H1 (cell line): Measurements from ENCODE around the gene EXT2. TPM values are rescaled to one million over a fixed set of nuclear protein-coding genes. Genes with fewer than 3 reads are reported as not detected.
A peak's percentile ranks its signal among the peaks of the same experiment; 100 is the strongest.

Experiments
- CTCF ChIA-PET: fragments of 300-600 bp; sonication (Branson Sonifier 250); formaldehyde crosslinking; loops from one replicate; lab custom pipeline; 2021; ENCODE audit not compliant: partially characterized antibody; lab: Charles Lee
- POLR2A ChIA-PET: fragments of 300-600 bp; sonication (Branson Sonifier 250); formaldehyde crosslinking; loops from one replicate; lab custom pipeline; 2021; ENCODE audit warnings: inconsistent platforms; ENCODE audit not compliant: partially characterized antibody; lab: Charles Lee
- DNase-seq, 2 experiments: peaks; one replicate each; pipeline versions ENCODE4 v3.0.0 to v3.0.0-alpha.2; 2010 to 2022; ENCODE audit warnings: low spot score in 2 of 2, low read depth in 1 of 2, mixed read lengths in 1 of 2
- FAIRE-seq: peaks from 2 replicates; lab custom pipeline; 2011; peaks lifted over from hg19 to GRCh38; lab: Jason Lieb, UNC
- H2AFZ ChIP-seq: 2 replicates; pipeline ENCODE4 v1.8.1; 2012; ENCODE audit warnings: low read length, inconsistent platforms
- H2AK5ac ChIP-seq: 2 replicates; pipeline ENCODE4 v1.6.1; 2013; ENCODE audit warnings: low read depth, low read length
- H2BK120ac ChIP-seq: replicated peaks from 2 replicates; pipeline ENCODE3; 2013; ENCODE audit warnings: low read depth, low read length, inconsistent platforms
- H2BK12ac ChIP-seq: 2 replicates; pipeline ENCODE4 v1.6.1; 2013; ENCODE audit warnings: low read depth, low read length
- H2BK15ac ChIP-seq: 2 replicates; pipeline ENCODE4 v1.6.1; 2013; ENCODE audit warnings: low read length
- H2BK20ac ChIP-seq: 2 replicates; pipeline ENCODE4 v1.6.1; 2013; ENCODE audit warnings: low read length
- H2BK5ac ChIP-seq: 2 replicates; pipeline ENCODE4 v1.6.1; 2013; ENCODE audit warnings: low read depth, low read length
- H3K14ac ChIP-seq: 2 replicates; pipeline ENCODE4 v1.6.1; 2013; ENCODE audit warnings: inconsistent platforms; ENCODE audit not compliant: insufficient read length
- H3K18ac ChIP-seq: 2 replicates; pipeline ENCODE4 v1.6.1; 2013; ENCODE audit warnings: low read length; ENCODE audit errors: extremely low read depth
- H3K23ac ChIP-seq: 2 replicates; pipeline ENCODE4 v1.6.1; 2013; ENCODE audit warnings: inconsistent platforms; ENCODE audit not compliant: insufficient read length
- H3K23me2 ChIP-seq: 2 replicates; pipeline ENCODE4 v1.6.1; 2013; ENCODE audit warnings: low read depth, low read length
- H3K27ac ChIP-seq: 2 replicates; pipeline ENCODE4 v1.6.1; 2011; ENCODE audit warnings: low read depth, low read length, inconsistent platforms
- H3K27me3 ChIP-seq, 4 experiments: replicated peaks in 1 of 4; 1 replicate in 1 of 4; 2 replicates in 3 of 4; pipeline versions ENCODE4 v1.6.1 to v1.8.1; 2011 to 2013; ENCODE audit warnings: low read length in 3 of 4, mild to moderate bottlenecking in 3 of 4, inconsistent platforms in 2 of 4, mixed read lengths in 2 of 4, moderate library complexity in 1 of 4; ENCODE audit not compliant: control insufficient read depth in 3 of 4, insufficient read depth in 3 of 4; ENCODE audit errors: extremely low read depth in 1 of 4
- H3K36me3 ChIP-seq, 4 experiments: 2 replicates each; pipeline versions ENCODE4 v1.6.1 to v1.8.1; 2011 to 2013; ENCODE audit warnings: mild to moderate bottlenecking in 4 of 4, low read length in 3 of 4, moderate library complexity in 2 of 4, control low read depth in 1 of 4, inconsistent platforms in 1 of 4; ENCODE audit not compliant: insufficient read depth in 4 of 4, control insufficient read depth in 2 of 4
- H3K4ac ChIP-seq: replicated peaks from 2 replicates; pipeline ENCODE3; 2013; ENCODE audit warnings: low read length, low read depth, mixed read lengths, inconsistent platforms; ENCODE audit not compliant: insufficient read length
- H3K4me1 ChIP-seq, 4 experiments: replicated peaks in 1 of 4; 1 replicate in 1 of 4; 2 replicates in 3 of 4; pipeline versions ENCODE4 v1.6.1 to v1.8.1; 2011 to 2013; ENCODE audit warnings: low read length in 3 of 4, inconsistent platforms in 2 of 4, mixed read lengths in 1 of 4; ENCODE audit not compliant: insufficient read depth in 4 of 4, control insufficient read depth in 3 of 4
- H3K4me2 ChIP-seq, 2 experiments: 2 replicates each; pipeline versions ENCODE4 v1.6.1 to v1.8.1; 2011 to 2013; ENCODE audit warnings: low read depth in 2 of 2, low read length in 2 of 2, control low read depth in 1 of 2, inconsistent platforms in 1 of 2, mild to moderate bottlenecking in 1 of 2; ENCODE audit not compliant: insufficient read depth in 1 of 2
- H3K4me3 ChIP-seq, 4 experiments: fragments of 200-600, 300-600 bp in 1 of 4; sonication (generic), shearing (Covaris generic), sonication (Bioruptor Twin) in 1 of 4; 2 replicates each; pipeline versions ENCODE4 v1.5.1 to v1.8.1; 2011 to 2016; ENCODE audit warnings: low read length in 4 of 4, low read depth in 3 of 4, control low read depth in 2 of 4, inconsistent platforms in 2 of 4, mild to moderate bottlenecking in 2 of 4, mixed read lengths in 1 of 4, moderate library complexity in 1 of 4; ENCODE audit not compliant: insufficient read depth in 2 of 4; ENCODE audit errors: extremely low read depth in 1 of 4
- H3K56ac ChIP-seq: replicated peaks from 2 replicates; pipeline ENCODE3; 2013; ENCODE audit warnings: low read depth, mild to moderate bottlenecking, mixed read lengths, low read length, inconsistent platforms; ENCODE audit not compliant: insufficient read length
- H3K79me1 ChIP-seq: 2 replicates; pipeline ENCODE4 v1.6.1; 2013; ENCODE audit warnings: low read depth, low read length, control low read depth
- H3K79me2 ChIP-seq, 2 experiments: 2 replicates each; pipeline versions ENCODE4 v1.6.1 to v1.8.1; 2012 to 2013; ENCODE audit warnings: low read length in 2 of 2, mild to moderate bottlenecking in 2 of 2, inconsistent platforms in 1 of 2; ENCODE audit not compliant: insufficient read depth in 2 of 2, control insufficient read depth in 1 of 2
- H3K9ac ChIP-seq, 4 experiments: replicated peaks in 1 of 4; 1 replicate in 1 of 4; 2 replicates in 3 of 4; pipeline versions ENCODE4 v1.6.1 to v1.8.1; 2011 to 2013; ENCODE audit warnings: low read depth in 3 of 4, low read length in 3 of 4, control low read depth in 2 of 4, mild to moderate bottlenecking in 2 of 4, moderate library complexity in 2 of 4, inconsistent platforms in 1 of 4; ENCODE audit errors: extremely low read depth in 1 of 4
- H3K9me3 ChIP-seq, 2 experiments: 2 replicates each; pipeline versions ENCODE4 v1.6.1 to v1.8.1; 2012 to 2013; ENCODE audit warnings: mild to moderate bottlenecking in 2 of 2, moderate library complexity in 2 of 2, control low read depth in 1 of 2, inconsistent platforms in 1 of 2, low read depth in 1 of 2, low read length in 1 of 2, mixed read lengths in 1 of 2; ENCODE audit not compliant: insufficient read depth in 2 of 2
- H4K20me1 ChIP-seq, 2 experiments: replicated peaks in 1 of 2; 2 replicates each; pipeline versions ENCODE3 to v1.8.1; 2011 to 2013; ENCODE audit warnings: inconsistent platforms in 2 of 2, low read length in 2 of 2, mild to moderate bottlenecking in 1 of 2; ENCODE audit not compliant: insufficient read depth in 2 of 2, control insufficient read depth in 1 of 2
- H4K5ac ChIP-seq: 2 replicates; pipeline ENCODE4 v1.6.1; 2013; ENCODE audit warnings: low read length, low read depth, mixed read lengths, inconsistent platforms; ENCODE audit not compliant: insufficient read length
- H4K8ac ChIP-seq: 2 replicates; pipeline ENCODE4 v1.8.0; 2013; ENCODE audit warnings: mild to moderate bottlenecking, moderate library complexity, low read length, inconsistent platforms; ENCODE audit not compliant: insufficient read depth; ENCODE audit errors: extremely low read depth
- H4K91ac ChIP-seq: replicated peaks from 2 replicates; pipeline ENCODE3; 2013; ENCODE audit warnings: low read length, mixed read lengths, inconsistent platforms; ENCODE audit not compliant: insufficient read length
- ASH2L ChIP-seq: fragments of 200-600, 300-600 bp; sonication (generic); IDR thresholded peaks from one replicate; pipeline ENCODE4 v1.7.1; 2017; ENCODE audit warnings: low read length
- ATF2 ChIP-seq: IDR thresholded peaks from 2 replicates; pipeline ENCODE4 v1.6.1; 2012; ENCODE audit warnings: low read length, inconsistent platforms
- BCL11A ChIP-seq, 2 experiments: IDR thresholded peaks; one replicate each; pipeline ENCODE4 v1.6.1; 2011; ENCODE audit warnings: low read depth in 2 of 2, low read length in 2 of 2, mild to moderate bottlenecking in 2 of 2
- CEBPB ChIP-seq: IDR thresholded peaks from 2 replicates; pipeline ENCODE4 v1.6.1; 2012; ENCODE audit warnings: low read depth, low read length
- FOSL1 ChIP-seq: IDR thresholded peaks from 2 replicates; pipeline ENCODE4 v1.6.1; 2011; ENCODE audit warnings: mild to moderate bottlenecking, low read depth, low read length, moderate library complexity; ENCODE audit not compliant: insufficient read depth
- JUN ChIP-seq: IDR thresholded peaks from 2 replicates; pipeline ENCODE4 v1.6.1; 2011; ENCODE audit warnings: low read depth, mild to moderate bottlenecking, improper control_type of control experiment, low read length
- POLR2A ChIP-seq, 2 experiments: IDR thresholded peaks; 1 replicate in 1 of 2; 2 replicates in 1 of 2; pipeline ENCODE4 v1.6.1; 2011; ENCODE audit warnings: low read depth in 2 of 2, low read length in 2 of 2, mild to moderate bottlenecking in 2 of 2; ENCODE audit errors: control extremely low read depth in 1 of 2
- POLR2AphosphoS5 ChIP-seq: IDR thresholded peaks from 2 replicates; pipeline ENCODE4 v1.6.1; 2011; ENCODE audit warnings: low read depth, low read length
- POU5F1 ChIP-seq: IDR thresholded peaks from 2 replicates; pipeline ENCODE4 v1.6.1; 2011; ENCODE audit warnings: low read depth, mild to moderate bottlenecking, low read length, moderate library complexity
- SRF ChIP-seq: IDR thresholded peaks from 2 replicates; pipeline ENCODE4 v1.6.1; 2011; ENCODE audit warnings: mild to moderate bottlenecking, low read depth, low read length, moderate library complexity
- TBP ChIP-seq: IDR thresholded peaks from 2 replicates; pipeline ENCODE4 v1.6.1; 2011; ENCODE audit warnings: low read depth, low read length, improper control_type of control experiment
- USF2 ChIP-seq: IDR thresholded peaks from 2 replicates; pipeline ENCODE4 v1.6.1; 2011; ENCODE audit warnings: low read length, improper control_type of control experiment
- WGBS, 2 experiments: shearing (Covaris generic) in 1 of 2; methylation state at CpG; one replicate each; pipeline versions ENCODE4 v1.1.6 to v1.1.7; 2013 to 2015; ENCODE audit warnings: low lambda C conversion rate in 2 of 2, mixed read lengths in 2 of 2, inconsistent platforms in 1 of 2, low coverage in 1 of 2, missing lambda C conversion rate in 1 of 2; ENCODE audit not compliant: insufficient replicate concordance in 2 of 2, insufficient coverage in 1 of 2, insufficient read length in 1 of 2; ENCODE audit errors: extremely low coverage in 1 of 2, missing lambda C conversion rate in 1 of 2; 5-methylcytosine and 5-hydroxymethylcytosine counted together
- polyA plus RNA-seq, 7 experiments: library from polyadenylated mRNA; depleted of rRNA in 3 of 7; stranded (reverse) in 5 of 7; unstranded in 2 of 7; fragments of >200 nt in 5 of 7; fragments of 200-250 nt in 2 of 7; gene quantifications; 1 replicate in 5 of 7; 2 replicates in 1 of 7; 4 replicates in 1 of 7; pipeline versions ENCODE4 v1.2.1 to v1.2.3, GENCODE V29; 2011 to 2013; ENCODE audit warnings: missing spikeins in 2 of 7, mixed read lengths in 2 of 7
- total RNA-seq: library from RNA; stranded (reverse); fragmentation: NEBNext Ultra II Directional; extraction: Animal tissue kit (Norgen Biotek cat#: 25700); gene quantifications from 2 replicates; pipeline ENCODE4 v1.2.1, GENCODE V29; 2021

The EXT2 gene
- total and polyA plus RNA-seq, 2 of the 8 experiments (the other 6 are each of a cell fraction or from before 2014, with no cell fraction given): 29.8 to 42.8 TPM

DNA sequence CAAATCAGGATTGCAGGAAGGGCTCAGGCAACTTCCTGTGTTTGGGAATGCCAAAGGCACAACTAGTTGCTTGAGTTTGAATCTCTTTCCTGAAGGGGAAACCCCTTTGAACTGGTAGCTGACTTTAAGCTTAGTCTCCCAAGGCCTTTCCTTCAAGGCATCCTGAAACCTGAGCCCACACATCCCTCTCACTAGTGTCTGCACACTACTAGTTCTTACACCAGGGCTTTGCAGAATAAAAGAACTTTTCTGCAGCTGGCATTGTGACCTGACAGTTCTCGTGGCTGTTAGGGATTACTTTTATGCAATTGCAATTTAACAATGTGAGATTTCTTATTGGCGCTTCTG lies 95.4 kb downstream of the EXT2 start:
- CTCF ChIA-PET: interaction anchor here (0.5 to 3.1 kb wide), 6 partner anchors 12 to 63 kb away, joined by 3 to 13 read pairs (median 4); no protein-coding TSS in a partner anchor

More for the DNA sequence above, 95.4 kb downstream of the EXT2 start:
- H3K56ac ChIP-seq: no peak overlapping the region
- no peak overlapping the region for H2AFZ ChIP-seq
- DNase-seq (no peak), FAIRE-seq (peak; percentile 89)
- no peak overlapping the region for H4K91ac ChIP-seq
- WGBS, 2 experiments: 81% methylated on average over 2 of the region's 2 CpGs; no CpG with 5 or more reads in 1 of the 2 experiments
- no peak overlapping the region for H2BK120ac ChIP-seq
- H3K9ac ChIP-seq: no peak overlapping the region
- TF ChIP-seq CEBPB: no peak
- no peak for TF ChIP-seq TBP
- no peak for TF ChIP-seq JUN
- TF ChIP-seq POLR2AphosphoS5: no peak
- no peak for TF ChIP-seq USF2
- no peak for TF ChIP-seq SRF
- no peak for TF ChIP-seq ATF2
- TF ChIP-seq ASH2L: no peak
- TF ChIP-seq BCL11A (IDR thresholded peaks at IDR 0.05; ENCODE audit: low read depth in 2 of 2, low read length in 2 of 2): no peak
- no peak for TF ChIP-seq POU5F1
- TF ChIP-seq FOSL1: no peak
- TF ChIP-seq POLR2A (IDR thresholded peaks at IDR 0.05; ENCODE audit: control extremely low read depth in 1 of 2, low read depth in 2 of 2, low read length in 2 of 2): no peak
- H4K8ac ChIP-seq: no peak overlapping the region
- no peak overlapping the region for H2BK12ac ChIP-seq
- H3K79me2 ChIP-seq: no peaks in the 10 kb centered on the region
- H2BK15ac ChIP-seq: no peak overlapping the region
- H2BK20ac ChIP-seq: no peak overlapping the region
- H3K27me3 ChIP-seq: no peaks in the 10 kb centered on the region
- H3K4me3 ChIP-seq: no peak overlapping the region
- no peaks in the 10 kb centered on the region for H4K20me1 ChIP-seq
- H3K36me3 ChIP-seq: peaks cover 0 to 2% (median 0%) of the 10 kb centered on the region in 4 experiments; a peak in 2 of 8 replicates
- peaks cover 10 to 14% of the 10 kb centered on the region in 2 experiments for H3K9me3 ChIP-seq
- H3K4me2 ChIP-seq: no peak overlapping the region
- no peak overlapping the region for H2BK5ac ChIP-seq
- H3K14ac ChIP-seq: no peak overlapping the region
- H4K5ac ChIP-seq: no peak overlapping the region
- no peaks in the 10 kb centered on the region for H3K79me1 ChIP-seq
- no peak overlapping the region for H2AK5ac ChIP-seq
- H3K27ac ChIP-seq: no peak overlapping the region
- H3K18ac ChIP-seq: no peak overlapping the region
- POLR2A ChIA-PET: interaction anchor here (1.1 kb wide), 1 partner anchor 41 kb away, joined by 3 read pairs; no protein-coding TSS in a partner anchor
- H3K23me2 ChIP-seq: no peaks in the 10 kb centered on the region
- H3K4me1 ChIP-seq: peaks cover 0 to 13% (median 8%) of the 10 kb centered on the region in 4 experiments; a peak in 3 of 7 replicates
- H3K23ac ChIP-seq: no peak overlapping the region
- no peak overlapping the region for H3K4ac ChIP-seq
